ENCODE measurements around the gene ZNF32. TPM values are rescaled to one million over a fixed set of nuclear protein-coding genes. Genes with fewer than 3 reads are reported as not detected.

The ZNF32 gene
- total RNA-seq, 2 experiments from 2014 or later, result 18.7 to 19.5 TPM

DNA sequence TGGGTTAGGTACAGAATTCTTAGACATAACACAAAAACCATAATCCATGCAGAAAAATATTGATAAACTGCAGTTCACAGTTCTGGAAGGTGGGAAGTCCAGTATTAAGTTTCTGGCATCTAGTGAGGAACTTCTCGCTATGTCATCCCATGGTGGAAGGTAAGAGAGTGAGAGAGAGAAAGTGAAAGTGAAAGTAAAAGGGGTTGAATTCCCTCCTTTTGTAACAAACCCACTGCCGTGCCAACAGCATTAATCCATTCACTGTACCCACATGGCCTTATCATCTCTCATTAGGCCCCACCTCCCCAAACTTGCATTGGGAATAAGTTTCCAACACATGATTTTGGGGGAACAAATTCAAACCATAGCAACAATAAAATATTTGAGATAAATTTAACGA lies 25.3 kb downstream of the ZNF32 start:
- TF ChIP-seq, protein P1, sequence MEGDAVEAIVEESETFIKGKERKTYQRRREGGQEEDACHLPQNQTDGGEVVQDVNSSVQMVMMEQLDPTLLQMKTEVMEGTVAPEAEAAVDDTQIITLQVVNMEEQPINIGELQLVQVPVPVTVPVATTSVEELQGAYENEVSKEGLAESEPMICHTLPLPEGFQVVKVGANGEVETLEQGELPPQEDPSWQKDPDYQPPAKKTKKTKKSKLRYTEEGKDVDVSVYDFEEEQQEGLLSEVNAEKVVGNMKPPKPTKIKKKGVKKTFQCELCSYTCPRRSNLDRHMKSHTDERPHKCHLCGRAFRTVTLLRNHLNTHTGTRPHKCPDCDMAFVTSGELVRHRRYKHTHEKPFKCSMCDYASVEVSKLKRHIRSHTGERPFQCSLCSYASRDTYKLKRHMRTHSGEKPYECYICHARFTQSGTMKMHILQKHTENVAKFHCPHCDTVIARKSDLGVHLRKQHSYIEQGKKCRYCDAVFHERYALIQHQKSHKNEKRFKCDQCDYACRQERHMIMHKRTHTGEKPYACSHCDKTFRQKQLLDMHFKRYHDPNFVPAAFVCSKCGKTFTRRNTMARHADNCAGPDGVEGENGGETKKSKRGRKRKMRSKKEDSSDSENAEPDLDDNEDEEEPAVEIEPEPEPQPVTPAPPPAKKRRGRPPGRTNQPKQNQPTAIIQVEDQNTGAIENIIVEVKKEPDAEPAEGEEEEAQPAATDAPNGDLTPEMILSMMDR (IDR thresholded peaks at IDR 0.05), result no peak
- H3K27ac Mint-ChIP-seq, result peak overlapping the region; percentile 47
- ChIA-PET CTCF (no interaction called here), POLR2A (interaction anchor here (1.4 kb wide), 1 partner anchor 26 kb away, joined by 5 read pairs; the partner anchor contains the start of gene ZNF32)
- no peaks in the 10 kb centered on the region for H3K27me3 ChIP-seq (ENCODE audit: control insufficient read depth in 1 of 2, insufficient read depth in 2 of 2, low read length in 2 of 2)
- peaks cover 31% of the 10 kb centered on the region for H3K36me3 Mint-ChIP-seq (ENCODE audit: low read depth)
- peak; percentile 46 for ATAC-seq (ENCODE audit: poor library complexity)
- DNase-seq, result peak in 3 of 14 experiments; percentile 34 to 66 (median 41)
- no peak overlapping the region for H3K27ac ChIP-seq (ENCODE audit: low read depth in 1 of 2, low read length in 2 of 2)
- intact Hi-C loops (cut with DNase I, micrococcal nuclease), result no loop called here
- H3K9me3 Mint-ChIP-seq, result peaks cover 12% of the 10 kb centered on the region
- H3K4me1 Mint-ChIP-seq (ENCODE audit: low read depth), result peaks cover 19% of the 10 kb centered on the region
- peak overlapping the region; percentile 86 for H3K4me3 Mint-ChIP-seq
- H3K9me3 ChIP-seq (ENCODE audit: control insufficient read depth in 1 of 2, insufficient read depth in 1 of 2, low read length in 2 of 2), result peaks cover 14 to 21% of the 10 kb centered on the region in 2 experiments
- peak overlapping the region; percentile 45 for H3K4me3 ChIP-seq (ENCODE audit: low read length)
- no peaks in the 10 kb centered on the region for H3K4me1 ChIP-seq (ENCODE audit: insufficient read depth, low read length)
- no peaks in the 10 kb centered on the region for H3K36me3 ChIP-seq (ENCODE audit: insufficient read depth, low read length)
- no peaks in the 10 kb centered on the region for H3K27me3 Mint-ChIP-seq

DNA sequence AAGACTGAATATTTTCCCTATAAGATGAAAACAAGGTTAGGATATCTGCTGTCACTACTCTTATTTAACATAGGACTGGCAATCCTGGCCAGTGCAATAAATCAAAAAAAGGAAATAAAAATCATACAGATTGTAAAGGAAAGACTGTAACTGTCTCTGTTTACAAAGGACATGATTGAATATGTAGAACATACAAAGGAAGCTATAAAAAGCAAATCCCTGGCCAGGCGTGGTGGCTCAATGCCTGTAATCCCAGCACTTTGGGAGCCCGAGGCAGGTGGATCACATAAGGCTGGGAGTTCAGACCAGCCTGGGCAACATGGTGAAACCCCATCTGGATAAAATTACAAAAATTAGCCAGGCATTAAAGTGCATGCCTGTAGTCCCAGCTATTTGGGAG lies 26.6 kb downstream of the ZNF32 start:
- intact Hi-C loops (cut with DNase I, micrococcal nuclease), result no loop called here
- CTCF ChIA-PET, result interaction anchor here (1.1 kb wide), 1 partner anchor 26 kb away, joined by 3 read pairs; the partner anchor contains the start of gene ZNF32
- no peaks in the 10 kb centered on the region for H3K27me3 ChIP-seq (ENCODE audit: control insufficient read depth in 1 of 2, insufficient read depth in 2 of 2, low read length in 2 of 2)
- Mint-ChIP-seq H3K27ac (no peak overlapping the region), H3K9me3 (peaks cover 12% of the 10 kb centered on the region), H3K4me1 (ENCODE audit: low read depth) (peaks cover 19% of the 10 kb centered on the region), H3K27me3 (no peaks in the 10 kb centered on the region), H3K4me3 (no peak overlapping the region), H3K36me3 (ENCODE audit: low read depth) (peaks cover 40% of the 10 kb centered on the region)
- no peaks in the 10 kb centered on the region for H3K36me3 ChIP-seq (ENCODE audit: insufficient read depth, low read length)
- peaks cover 20 to 31% of the 10 kb centered on the region in 2 experiments for H3K9me3 ChIP-seq (ENCODE audit: control insufficient read depth in 1 of 2, insufficient read depth in 1 of 2, low read length in 2 of 2)
- ATAC-seq (ENCODE audit: poor library complexity) (no peak), DNase-seq (no peak)
- no peak overlapping the region for H3K4me3 ChIP-seq (ENCODE audit: low read length)
- H3K4me1 ChIP-seq (ENCODE audit: insufficient read depth, low read length), result no peaks in the 10 kb centered on the region
- TF ChIP-seq, protein P1 (IDR thresholded peaks at IDR 0.05), result no peak
- POLR2A ChIA-PET, result interaction anchor here (1.3 kb wide), 1 partner anchor 27 kb away, joined by 5 read pairs; the partner anchor contains the start of gene ZNF32
- no peak overlapping the region for H3K27ac ChIP-seq (ENCODE audit: low read depth in 1 of 2, low read length in 2 of 2)

DNA sequence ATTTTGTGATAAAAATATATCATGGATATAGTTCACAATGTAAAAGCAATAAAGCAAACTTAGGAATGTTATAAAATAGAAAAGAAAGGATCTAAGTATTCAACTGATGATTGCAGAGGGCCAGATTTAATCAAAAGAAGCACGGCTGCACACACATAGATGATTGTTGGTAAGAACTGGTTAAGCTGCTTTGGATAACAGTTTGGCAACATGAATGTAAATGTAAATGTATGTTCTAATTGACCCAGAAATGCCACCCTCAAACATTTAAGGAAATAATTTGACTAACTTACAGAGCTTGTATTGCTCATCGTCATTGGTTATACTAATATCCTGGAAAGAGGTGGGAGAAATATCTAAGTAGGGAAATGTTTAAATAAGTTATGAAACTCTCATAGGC lies 29.3 kb downstream of the ZNF32 start:
- no peak overlapping the region for H3K27ac ChIP-seq (ENCODE audit: low read depth in 1 of 2, low read length in 2 of 2)
- TF ChIP-seq, protein P1 (IDR thresholded peaks at IDR 0.05), result no peak
- no peak overlapping the region for H3K4me3 ChIP-seq (ENCODE audit: low read length)
- H3K36me3 ChIP-seq (ENCODE audit: insufficient read depth, low read length), result peaks cover 18% of the 10 kb centered on the region
- ATAC-seq (ENCODE audit: poor library complexity), result no peak
- no peaks in the 10 kb centered on the region for H3K27me3 Mint-ChIP-seq
- POLR2A ChIA-PET, result no interaction called here
- intact Hi-C loops (cut with DNase I, micrococcal nuclease), result no loop called here
- H3K4me1 Mint-ChIP-seq (ENCODE audit: low read depth), result peaks cover 19% of the 10 kb centered on the region
- peaks cover 24 to 45% of the 10 kb centered on the region in 2 experiments for H3K9me3 ChIP-seq (ENCODE audit: control insufficient read depth in 1 of 2, insufficient read depth in 1 of 2, low read length in 2 of 2)
- no peak overlapping the region for H3K4me3 Mint-ChIP-seq
- CTCF ChIA-PET, result no interaction called here
- H3K9me3 Mint-ChIP-seq, result peaks cover 22% of the 10 kb centered on the region
- H3K4me1 ChIP-seq (ENCODE audit: insufficient read depth, low read length), result no peaks in the 10 kb centered on the region
- no peaks in the 10 kb centered on the region for H3K27me3 ChIP-seq (ENCODE audit: control insufficient read depth in 1 of 2, insufficient read depth in 2 of 2, low read length in 2 of 2)
- no peak for DNase-seq
- H3K27ac Mint-ChIP-seq, result no peak overlapping the region
- H3K36me3 Mint-ChIP-seq (ENCODE audit: low read depth), result peaks cover 67% of the 10 kb centered on the region

Data from CD4-positive, alpha-beta T cell (primary cell).